Stimulated activated CD8-positive, alpha-beta memory T cell treated with anti-CD3 and anti-CD28 coated beads, Interleukin-2, amount 100 ng/mL, for 48 hours (primary cell): Measurements from ENCODE around the gene HDGFL2.
"Not testable (repeated sequence)": the region's sequence is repeated elsewhere in the genome, so short reads cannot be mapped to it uniquely, and the experiment has no call there.

ENCODE experiments used
- DNase-seq, 2 donors: peaks; one replicate each; pipeline ENCODE4 v3.0.0-alpha.2; 2020; ENCODE audit warnings: low read depth in 2 of 2

Gene HDGFL2

GRCh38 chr19:4516199-4516938 is 44.3 kb downstream of the HDGFL2 start:
- DNase-seq = no peak

DNA sequence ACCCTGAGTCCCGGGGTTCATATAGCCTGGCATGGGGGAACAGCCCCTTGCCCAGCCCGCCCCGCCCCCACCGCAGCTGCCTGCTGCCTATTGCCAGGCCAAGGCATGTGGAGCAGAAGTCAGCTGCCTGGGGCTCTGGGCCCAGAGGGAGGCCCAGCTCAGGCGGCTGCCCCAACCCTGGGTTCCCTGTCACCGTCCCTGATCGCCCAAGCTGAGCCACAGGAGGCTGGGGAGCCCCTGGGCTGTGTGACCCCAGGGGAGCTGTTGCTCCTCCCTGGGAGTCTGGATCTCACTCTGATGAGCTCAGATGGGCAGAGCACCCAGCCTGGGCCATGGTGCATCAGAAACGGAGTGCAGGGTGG is 44.8 kb downstream of the HDGFL2 start:
- DNase-seq = no peak

GRCh38 chr19:4517451-4518057 is 45.5 kb downstream of the HDGFL2 start:
- DNase-seq = no peak

DNA sequence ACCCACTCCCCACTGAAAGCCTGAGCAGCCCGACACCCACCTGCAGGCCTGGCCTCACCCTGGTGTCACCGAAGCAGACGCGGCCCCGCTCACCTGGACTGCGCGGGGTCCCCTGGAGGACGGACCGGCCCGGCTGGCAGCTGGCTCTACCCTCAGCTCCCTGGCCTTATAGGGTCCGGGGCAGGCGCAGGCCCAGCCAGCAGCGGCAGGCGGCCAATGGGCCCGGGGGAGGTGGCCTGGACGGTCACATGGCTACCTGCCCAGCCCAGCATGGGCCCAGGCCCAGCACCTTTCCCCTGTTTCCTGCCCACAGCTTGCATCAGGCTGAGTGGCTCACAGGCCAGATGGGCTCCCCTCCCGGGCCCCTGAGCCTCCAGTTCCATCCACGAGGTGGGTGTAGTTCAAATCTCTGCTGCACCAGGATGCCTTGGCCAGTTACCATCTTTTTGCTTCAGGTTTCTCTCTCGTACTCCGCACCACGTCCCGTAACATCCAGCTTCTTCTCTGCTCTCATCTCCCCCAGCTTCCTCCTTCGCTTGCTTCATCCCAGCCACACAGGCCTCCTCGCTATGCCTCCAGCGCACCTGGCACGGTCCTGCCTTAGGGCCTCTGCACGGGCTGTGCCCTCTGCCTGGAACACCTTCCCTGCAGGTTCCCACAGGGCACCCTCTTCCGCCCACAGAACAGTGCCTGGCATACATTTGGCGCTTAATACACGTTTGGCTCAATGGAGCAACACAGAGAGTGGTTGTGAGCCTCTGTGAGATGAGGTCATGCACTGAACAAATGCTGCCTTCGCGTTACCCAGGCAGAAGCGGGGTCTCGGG is 46.5 kb downstream of the HDGFL2 start, which contains the start of gene PLIN4:
TSS of gene PLIN4 (minus strand) at position 142 of the 827 bp plus-strand sequence. CDS start 214 bp downstream, outside the sequence.
- DNase-seq = no peak

DNA sequence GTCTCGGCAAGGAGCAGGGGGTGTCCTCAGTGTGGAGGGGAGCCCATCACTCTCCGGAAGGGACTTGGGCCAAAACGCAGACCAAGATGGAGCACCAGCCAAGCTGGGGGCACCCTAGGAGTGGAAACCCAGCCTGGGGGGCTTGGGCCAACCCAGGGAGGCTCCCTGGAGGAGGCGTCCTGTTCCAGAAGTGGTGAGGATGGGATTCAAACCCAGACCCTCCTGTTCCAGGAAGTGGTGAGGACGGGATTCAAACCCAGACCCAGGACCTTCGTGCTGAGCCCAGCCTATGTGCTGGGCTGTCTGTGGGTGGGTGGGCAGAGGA is 47.0 kb downstream of the HDGFL2 start:
- no peak for DNase-seq

- DNase-seq = no peak
Measured at GRCh38 chr19:4519521-4520277, 47.6 kb downstream of the HDGFL2 start.

GRCh38 chr19:4521170-4521887 is 49.2 kb downstream of the HDGFL2 start:
- DNase-seq = no peak

- no peak for DNase-seq
Measured at GRCh38 chr19:4521888-4522242, 49.8 kb downstream of the HDGFL2 start.

DNA sequence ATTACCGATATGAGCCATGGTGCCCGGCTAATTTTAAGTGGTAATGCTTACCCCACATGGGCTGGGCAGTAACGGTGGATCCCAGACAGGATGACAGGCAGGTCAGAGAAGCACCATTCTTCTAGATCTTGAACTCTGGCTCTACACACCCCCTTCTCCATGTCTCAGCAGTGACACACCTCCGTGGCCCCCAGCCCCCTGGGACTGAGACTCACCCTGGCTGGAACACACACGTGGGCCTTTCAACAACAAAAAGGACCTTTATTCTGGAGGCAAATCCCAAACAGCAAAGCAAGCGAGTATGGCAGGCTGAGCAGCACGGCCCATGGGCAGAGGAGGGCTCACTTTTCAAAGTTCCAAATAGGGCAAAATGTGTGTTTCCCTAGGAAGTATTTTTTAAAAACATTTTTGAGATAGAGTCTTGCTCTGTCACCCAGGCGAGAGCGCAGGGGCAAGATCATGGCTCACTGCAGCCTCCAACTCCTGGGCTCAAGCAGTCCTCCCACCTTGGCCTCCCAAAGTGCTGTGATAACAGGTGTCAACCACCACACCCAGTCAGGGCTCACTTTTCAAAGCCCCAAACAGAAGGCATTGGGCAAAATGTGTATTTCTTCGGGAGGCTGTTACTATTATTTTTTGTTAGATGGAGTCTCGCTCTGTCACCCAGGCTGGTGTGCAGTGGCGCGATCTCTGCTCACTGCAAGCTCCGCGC is 50.4 kb downstream of the HDGFL2 start:
- DNase-seq = no peak

DNA sequence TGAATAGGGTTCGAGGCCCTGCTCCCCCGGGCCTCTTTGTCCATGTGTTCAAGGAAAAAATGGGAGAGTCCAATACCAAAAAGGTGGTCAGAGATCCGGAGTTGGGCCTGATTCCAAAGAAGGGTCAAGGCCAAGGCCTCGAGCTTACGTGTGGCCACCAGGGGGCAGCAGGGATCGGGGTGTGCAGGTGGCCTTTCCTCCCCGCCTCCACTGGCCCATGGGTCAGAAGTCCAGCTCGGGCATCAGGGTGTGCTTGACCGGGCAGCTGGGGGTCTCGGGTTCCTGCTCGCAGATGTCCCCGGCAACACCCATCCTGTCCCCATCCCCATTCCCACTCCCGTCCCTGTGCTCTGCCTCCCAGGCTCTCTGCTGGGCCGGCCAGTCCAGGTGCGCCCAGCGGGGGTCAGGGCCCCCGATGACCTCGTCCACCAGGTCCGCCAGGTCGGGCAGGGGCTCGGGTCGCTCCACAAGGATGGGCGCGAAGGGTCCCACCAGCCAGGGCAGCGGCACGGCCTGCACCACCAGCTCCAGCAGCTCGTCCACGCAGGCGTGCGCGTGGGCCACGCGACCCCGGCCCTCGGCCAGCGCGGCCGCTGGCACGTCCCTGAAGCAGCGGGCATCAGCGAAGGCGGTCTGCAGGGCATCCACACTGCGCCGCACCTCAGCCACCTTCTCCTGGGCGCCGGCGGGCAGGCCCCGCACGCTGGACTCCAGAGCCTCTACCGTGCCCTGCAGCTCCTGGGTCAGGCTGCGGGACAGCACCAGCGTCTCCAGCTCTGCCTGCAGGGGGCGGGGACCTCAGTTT is 51.4 kb downstream of the HDGFL2 start:
- DNase-seq = peak; percentile 25 to 27

DNA sequence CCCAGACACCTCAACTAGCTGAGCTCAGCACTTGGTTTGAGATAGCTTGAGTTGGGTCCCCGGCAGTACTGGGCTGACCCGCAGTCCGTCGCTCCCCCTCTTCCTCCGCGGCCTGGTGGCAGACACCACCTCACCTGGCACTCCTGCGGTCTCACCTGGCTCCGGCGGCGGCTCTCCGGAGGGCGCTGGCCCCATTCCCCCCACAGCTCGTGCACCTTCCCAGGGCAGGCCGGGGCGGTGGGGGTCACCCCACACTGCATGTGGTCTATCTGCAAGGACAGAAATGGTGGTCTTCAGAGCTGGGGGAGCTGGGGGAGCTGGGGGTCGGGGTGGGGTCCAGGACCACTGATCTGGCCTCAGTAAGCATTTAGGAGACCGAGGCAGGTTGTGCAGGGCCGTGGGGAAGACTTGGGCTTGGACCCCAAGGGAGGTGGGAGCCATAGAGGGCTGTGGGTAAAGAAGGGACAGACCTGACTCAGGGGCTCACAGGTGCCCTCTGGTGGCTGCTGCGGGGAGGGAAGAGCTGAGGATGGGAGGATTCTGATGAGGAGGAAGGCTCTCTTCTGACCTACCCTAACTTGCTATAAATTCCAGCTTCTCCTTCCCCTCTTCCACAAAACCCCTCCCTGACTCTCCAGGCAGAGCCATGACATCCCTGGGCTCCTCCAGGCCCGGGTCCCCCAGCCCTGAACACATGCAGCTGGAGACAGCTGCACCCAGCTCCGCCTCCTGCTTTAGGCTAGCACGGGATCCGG is 52.9 kb downstream of the HDGFL2 start:
- DNase-seq = peak; percentile 58 to 65

DNA sequence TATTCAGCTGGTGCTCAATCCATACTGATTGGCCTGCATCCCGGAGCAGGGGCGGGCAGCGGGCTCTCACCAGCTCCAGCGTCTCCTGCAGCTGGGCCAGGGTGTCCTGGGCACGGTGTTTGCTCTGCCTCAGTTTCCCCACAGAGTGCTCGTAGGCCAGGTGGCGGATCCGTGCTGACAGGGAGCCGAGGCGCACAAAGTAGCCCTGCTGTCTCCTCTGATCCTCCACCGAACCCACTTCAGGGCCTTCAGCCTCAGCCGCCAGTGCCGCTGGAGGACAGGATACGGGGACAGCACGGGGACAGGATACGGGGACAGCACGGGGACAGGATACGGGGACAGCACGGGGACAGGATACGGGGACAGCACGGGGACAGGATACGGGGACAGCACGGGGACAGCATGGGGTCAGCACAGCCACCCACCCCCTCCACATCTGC is 53.5 kb downstream of the HDGFL2 start:
- no peak for DNase-seq

- DNase-seq = not testable (repeated sequence)
Measured at GRCh38 chr19:4527377-4527776, 55.3 kb downstream of the HDGFL2 start.

DNA sequence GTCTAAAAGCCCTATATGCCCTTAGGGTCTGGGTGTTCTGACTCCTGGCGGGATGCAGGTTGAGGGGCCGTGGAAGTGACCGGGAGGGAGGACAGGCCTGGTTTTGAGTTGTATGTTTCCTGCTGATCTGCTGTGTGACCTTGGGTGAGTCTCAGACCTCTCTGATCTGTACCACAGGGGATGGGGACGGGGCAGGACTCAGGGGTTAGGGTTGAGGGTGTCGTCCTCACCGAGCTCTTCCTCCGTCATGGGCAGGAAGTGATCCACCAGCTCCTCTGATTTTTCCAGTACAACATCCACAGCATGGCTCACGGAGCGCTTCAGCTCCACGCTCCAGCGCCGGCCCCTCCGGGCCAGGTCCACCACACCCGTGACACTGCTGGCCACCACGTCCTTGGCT is 56.7 kb downstream of the HDGFL2 start:
- no peak for DNase-seq

- no peak for DNase-seq
Measured at GRCh38 chr19:4529924-4530522, 57.9 kb downstream of the HDGFL2 start.

GRCh38 chr19:4531562-4532165 is 59.6 kb downstream of the HDGFL2 start:
- no peak for DNase-seq

GRCh38 chr19:4533334-4533733 is 61.2 kb downstream of the HDGFL2 start:
- DNase-seq = no peak

- no peak for DNase-seq
Measured at GRCh38 chr19:4533835-4534424, 61.8 kb downstream of the HDGFL2 start.
